PC-3 (cell line): Measurements from ENCODE around the gene DPP8.

ENCODE experiments used
- CTCF ChIP-seq: fragments of 300-600 bp; sonication (generic); conservative IDR thresholded peaks from 2 replicates; pipeline ENCODE4 v1.5.1; 2017; ENCODE audit warnings: antibody characterized with exemption, low read depth, mild to moderate bottlenecking, low read length
- EZH2phosphoT487 ChIP-seq: fragments of 300-600 bp; sonication (generic); IDR thresholded peaks from 2 replicates; pipeline ENCODE4 v1.6.1; 2018; ENCODE audit warnings: mild to moderate bottlenecking, antibody characterized with exemption, low read length, borderline replicate concordance

- TF ChIP-seq EZH2phosphoT487 = no peak
- no peak for TF ChIP-seq CTCF
Measured at GRCh38 chr15:65412556-65412955, 104.9 kb downstream of the DPP8 start.
